ENCODE results near the gene FBXO5. TPM values are rescaled to one million over a fixed set of nuclear protein-coding genes. Genes with fewer than 3 reads are reported as not detected.
"Not testable (repeated sequence)": the region's sequence is repeated elsewhere in the genome, so short reads cannot be mapped to it uniquely, and the experiment has no call there.

The FBXO5 gene
- 16.2 TPM for polyA plus RNA-seq (2013, experiment 1 of 2; ENCODE audit: insufficient read length)
- polyA plus RNA-seq (2013, experiment 2 of 2; ENCODE audit: insufficient read length), result 18.4 TPM

GRCh38 chr6:152982904-152983636 is at the start of gene FBXO5:
Gene FBXO5 (minus strand): TSS chr6:152983041. CDS start chr6:152982959, 82 bp downstream.
- DNase-seq, result peak; percentile 99

- DNase-seq, result peak; percentile 64
Observed at GRCh38 chr6:153032255-153032882, 49.5 kb upstream of the FBXO5 start.

GRCh38 chr6:153031335-153031955 is 48.6 kb upstream of the FBXO5 start:
- peak; percentile 7 for DNase-seq

- DNase-seq, result no peak
Observed at GRCh38 chr6:153028963-153029362, 46.1 kb upstream of the FBXO5 start.

- DNase-seq, result peak; percentile 58
Observed at GRCh38 chr6:153028286-153028685, 45.4 kb upstream of the FBXO5 start.

- DNase-seq, result no peak
Observed at GRCh38 chr6:153027480-153027879, 44.6 kb upstream of the FBXO5 start.

GRCh38 chr6:153024709-153025017 is 41.8 kb upstream of the FBXO5 start:
- no peak for DNase-seq

- peak; percentile 56 for DNase-seq
Observed at GRCh38 chr6:153023977-153024708, 41.3 kb upstream of the FBXO5 start.

- no peak for DNase-seq
Observed at GRCh38 chr6:153018355-153018754, 35.5 kb upstream of the FBXO5 start.

GRCh38 chr6:153016846-153017245 is 34.0 kb upstream of the FBXO5 start:
- DNase-seq, result no peak

GRCh38 chr6:153015094-153015640 is 32.3 kb upstream of the FBXO5 start:
- DNase-seq, result no peak

- no peak for DNase-seq
Observed at GRCh38 chr6:153013438-153013837, 30.6 kb upstream of the FBXO5 start.

GRCh38 chr6:153012856-153013255 is 30.0 kb upstream of the FBXO5 start:
- no peak for DNase-seq

GRCh38 chr6:153003366-153003690 is 20.5 kb upstream of the FBXO5 start:
- DNase-seq, result no peak

GRCh38 chr6:153002613-153003365 is 19.9 kb upstream of the FBXO5 start, which contains the start of gene MTRF1L:
Gene MTRF1L (minus strand): TSS chr6:153002709. CDS start chr6:153002685, 24 bp downstream.
- DNase-seq, result peak; percentile 96

- no peak for DNase-seq
Observed at GRCh38 chr6:153001767-153002612, 19.1 kb upstream of the FBXO5 start.

GRCh38 chr6:153000790-153001189 is 17.9 kb upstream of the FBXO5 start:
- DNase-seq, result not testable (repeated sequence)

- no peak for DNase-seq
Observed at GRCh38 chr6:153000243-153000642, 17.4 kb upstream of the FBXO5 start.

GRCh38 chr6:152999538-152999937 is 16.7 kb upstream of the FBXO5 start:
- DNase-seq, result not testable (repeated sequence)

- no peak for DNase-seq
Observed at GRCh38 chr6:152993847-152994246, 11.0 kb upstream of the FBXO5 start.

GRCh38 chr6:152993431-152993830 is 10.6 kb upstream of the FBXO5 start:
- no peak for DNase-seq

Measured in fibroblast of skin of scalp (primary cell).